K562 (cell line): Measurements from ENCODE around the gene UTP25. TPM values are rescaled to one million over a fixed set of nuclear protein-coding genes. Genes with fewer than 3 reads are reported as not detected.

Experiments used
- ARID3B ChIP-seq: fragments of 250-450 bp; sonication (Bioruptor Pico); IDR thresholded peaks from 2 replicates; pipeline ENCODE4 v1.4.0; 2020; ENCODE audit warnings: borderline replicate concordance
- C11orf30 ChIP-seq: fragments of 450-650 bp; IDR thresholded peaks from 2 replicates; pipeline ENCODE4 v1.6.1; 2016; ENCODE audit warnings: low read depth, mild to moderate bottlenecking
- CAMTA2 ChIP-seq: fragments of 250-450 bp; sonication (Bioruptor Pico); conservative IDR thresholded peaks from 2 replicates; pipeline ENCODE4 v1.5.1; 2022
- EP300 ChIP-seq: IDR thresholded peaks from 2 replicates; pipeline ENCODE4 v1.6.1; 2012; ENCODE audit warnings: low read length, improper control_type of control experiment
- IFI16 ChIP-seq: fragments of 250-450 bp; sonication (Bioruptor Pico); IDR thresholded peaks from 2 replicates; pipeline ENCODE4 v2.1.2; 2022; ENCODE audit warnings: mild to moderate bottlenecking, inconsistent platforms
- L3MBTL2 ChIP-seq: fragments of 450-650 bp; IDR thresholded peaks from 2 replicates; pipeline ENCODE4 v1.6.1; 2016; ENCODE audit warnings: mild to moderate bottlenecking, moderate library complexity
- NEUROD1 ChIP-seq: fragments of 150-350 bp; IDR thresholded peaks from 2 replicates; pipeline ENCODE4 v1.6.1; 2014; ENCODE audit warnings: borderline replicate concordance, low read length, low read depth; ENCODE audit not compliant: partially characterized antibody
- NR2C2 ChIP-seq, 2 experiments: fragments of 200-800 bp in 1 of 2; sonication (Bioruptor generic) in 1 of 2; sonication (generic) in 1 of 2; formaldehyde crosslinking in 1 of 2; IDR thresholded peaks; 2 replicates each; pipeline versions ENCODE4 v1.6.1 to v1.8.0; 2016 to 2022; ENCODE audit warnings: mild to moderate bottlenecking in 1 of 2, missing compliant biosample characterization in 1 of 2, missing genetic modification characterization in 1 of 2, missing genetic modification reagents in 1 of 2
- PHTF2 ChIP-seq: fragments of 250-450 bp; sonication (Bioruptor Pico); IDR thresholded peaks from 2 replicates; pipeline ENCODE4 v1.5.0; 2021; ENCODE audit warnings: mild to moderate bottlenecking
- PURB ChIP-seq: sonication (generic); formaldehyde crosslinking; IDR thresholded peaks from 2 replicates; pipeline ENCODE4 v1.9.0; 2021; ENCODE audit warnings: low read depth, mild to moderate bottlenecking, missing genetic modification reagents
- RBM15 ChIP-seq: fragments of 200-400 bp; formaldehyde crosslinking; IDR thresholded peaks from 2 replicates; pipeline ENCODE4 v1.6.1; 2018; ENCODE audit warnings: mild to moderate bottlenecking, low read length, moderate library complexity; ENCODE audit not compliant: insufficient read depth
- REST ChIP-seq, 2 experiments: fragments of 450-650 bp; formaldehyde crosslinking in 1 of 2; IDR thresholded peaks; 2 replicates each; pipeline versions ENCODE4 v1.4.0 to v1.6.1; 2014 to 2020; ENCODE audit warnings: mild to moderate bottlenecking in 2 of 2, borderline replicate concordance in 1 of 2, low read depth in 1 of 2
- ZBTB43 ChIP-seq: sonication (generic); formaldehyde crosslinking; IDR thresholded peaks from 2 replicates; pipeline ENCODE4 v1.8.0; 2023; ENCODE audit warnings: mild to moderate bottlenecking, missing genetic modification reagents
- ZNF121 ChIP-seq: sonication (generic); formaldehyde crosslinking; conservative IDR thresholded peaks from 2 replicates; pipeline ENCODE4 v1.8.0; 2022; ENCODE audit warnings: missing genetic modification reagents
- ZNF316 ChIP-seq: fragments of 450-650 bp; IDR thresholded peaks from 2 replicates; pipeline ENCODE4 v1.6.1; 2016
- ZNF354B ChIP-seq: fragments of 250-450 bp; sonication (Bioruptor Pico); IDR thresholded peaks from 2 replicates; pipeline ENCODE4 v1.4.0; 2020
- polyA plus RNA-seq, 8 experiments: library from polyadenylated mRNA; depleted of rRNA in 4 of 8; stranded (reverse) in 5 of 8; unstranded in 3 of 8; fragments of >200 nt; fragmentation: Nextera tagmentation in 2 of 8; fragmentation: Illumina TruSeq in 1 of 8; extraction: Ambion mirVana in 2 of 8; extraction: Trizol in 1 of 8; gene quantifications; 2 replicates each; pipeline versions ENCODE4 v1.2.1 to v1.2.3, GENCODE V29; 2011 to 2014; ENCODE audit warnings: inconsistent platforms in 1 of 8, missing spikeins in 1 of 8
- total RNA-seq, 7 experiments: library from RNA; depleted of rRNA in 6 of 7; stranded (reverse); fragments of >200 nt in 6 of 7; fragmentation: Illumina TruSeq in 2 of 7; extraction: Trizol in 2 of 7; gene quantifications; 2 replicates each; pipeline versions ENCODE4 v1.2.1 to v1.2.3, GENCODE V29; 2011 to 2021; ENCODE audit warnings: low replicate concordance in 1 of 7

Gene UTP25
- total and polyA plus RNA-seq, 9 of the 15 experiments (the other 6 are each of a cell fraction or from before 2014, with no cell fraction given): 5.7 to 17.6 (median 12.0) TPM

- TF ChIP-seq EP300 (peak; percentile 54; the same call in 1 of the 2 replicates), L3MBTL2 (peak; percentile 98), PURB (CRISPR knock-in tag) (no peak), ARID3B (CRISPR knock-in tag) (peak; percentile 7; the same call in 1 of the 2 replicates), ZNF121 (CRISPR knock-in tag) (no peak), RBM15 (no peak), IFI16 (no peak), CAMTA2 (0 out of 2 replicates have a peak, but pooled peaks have one; percentile 65), ZBTB43 (CRISPR knock-in tag) (peak; percentile 74; the same call in 1 of the 2 replicates), ZNF316 (no peak), C11orf30 (peak; percentile 90), NR2C2 (CRISPR knock-in tag; IDR thresholded peaks at IDR 0.05) (no peak), NR2C2 (tag; IDR thresholded peaks at IDR 0.05) (peak; percentile 83), ZNF354B (CRISPR knock-in tag) (no peak; the same call in 1 of the 2 replicates), PHTF2 (CRISPR knock-in tag) (no peak), NEUROD1 (peak; percentile 60), REST (IDR thresholded peaks at IDR 0.05; ENCODE audit: borderline replicate concordance) (peak; percentile 96), REST (CRISPR knock-in tag; IDR thresholded peaks at IDR 0.05; ENCODE audit: low read depth) (peak; percentile 61; the same call in 1 of the 2 replicates)
Observed at GRCh38 chr1:209784265-209785169, 43.3 kb upstream of the UTP25 start, which contains the start of gene C1orf74 (continued).
